ENCODE data around the gene TRMT6. TPM values are rescaled to one million over a fixed set of nuclear protein-coding genes. Genes with fewer than 3 reads are reported as not detected.

Gene TRMT6
- total and polyA plus RNA-seq, 4 donors: 3.1 to 6.2 (median 4.0) TPM

DNA sequence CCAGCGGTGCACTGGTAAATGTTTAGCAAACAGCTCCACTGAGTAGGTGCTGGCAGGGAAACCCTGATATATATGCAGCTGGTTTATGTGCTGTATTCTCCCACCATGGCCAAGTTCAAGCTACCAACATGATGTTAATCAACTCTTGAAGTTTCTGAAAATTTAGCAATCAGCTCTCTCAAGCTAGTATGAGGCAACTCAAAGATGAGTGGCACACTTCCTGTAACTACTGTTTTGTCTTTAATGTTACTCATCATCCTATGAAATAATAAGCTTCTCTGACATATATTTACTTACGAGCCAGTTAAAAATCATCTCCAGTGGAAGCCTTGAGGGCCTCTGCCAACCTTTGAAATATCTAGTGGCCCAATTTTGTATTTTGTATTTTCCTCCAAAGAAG is 54.7 kb downstream of the TRMT6 start:
- no peak for DNase-seq (ENCODE audit: low spot score)
- TF ChIP-seq NR2F2 (IDR thresholded peaks at IDR 0.05): no peak
- TF ChIP-seq GABPA (IDR thresholded peaks at IDR 0.05 in 1 of 2, conservative IDR thresholded peaks at IDR 0.05 in 1 of 2): no peak
- TF ChIP-seq, protein P1, sequence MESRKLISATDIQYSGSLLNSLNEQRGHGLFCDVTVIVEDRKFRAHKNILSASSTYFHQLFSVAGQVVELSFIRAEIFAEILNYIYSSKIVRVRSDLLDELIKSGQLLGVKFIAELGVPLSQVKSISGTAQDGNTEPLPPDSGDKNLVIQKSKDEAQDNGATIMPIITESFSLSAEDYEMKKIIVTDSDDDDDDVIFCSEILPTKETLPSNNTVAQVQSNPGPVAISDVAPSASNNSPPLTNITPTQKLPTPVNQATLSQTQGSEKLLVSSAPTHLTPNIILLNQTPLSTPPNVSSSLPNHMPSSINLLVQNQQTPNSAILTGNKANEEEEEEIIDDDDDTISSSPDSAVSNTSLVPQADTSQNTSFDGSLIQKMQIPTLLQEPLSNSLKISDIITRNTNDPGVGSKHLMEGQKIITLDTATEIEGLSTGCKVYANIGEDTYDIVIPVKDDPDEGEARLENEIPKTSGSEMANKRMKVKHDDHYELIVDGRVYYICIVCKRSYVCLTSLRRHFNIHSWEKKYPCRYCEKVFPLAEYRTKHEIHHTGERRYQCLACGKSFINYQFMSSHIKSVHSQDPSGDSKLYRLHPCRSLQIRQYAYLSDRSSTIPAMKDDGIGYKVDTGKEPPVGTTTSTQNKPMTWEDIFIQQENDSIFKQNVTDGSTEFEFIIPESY (IDR thresholded peaks at IDR 0.05): no peak
- no peak for TF ChIP-seq TAF1 (conservative IDR thresholded peaks at IDR 0.05)
- TF ChIP-seq, protein P2, sequence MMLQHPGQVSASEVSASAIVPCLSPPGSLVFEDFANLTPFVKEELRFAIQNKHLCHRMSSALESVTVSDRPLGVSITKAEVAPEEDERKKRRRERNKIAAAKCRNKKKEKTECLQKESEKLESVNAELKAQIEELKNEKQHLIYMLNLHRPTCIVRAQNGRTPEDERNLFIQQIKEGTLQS (IDR thresholded peaks at IDR 0.05): no peak
- TF ChIP-seq, protein P3, sequence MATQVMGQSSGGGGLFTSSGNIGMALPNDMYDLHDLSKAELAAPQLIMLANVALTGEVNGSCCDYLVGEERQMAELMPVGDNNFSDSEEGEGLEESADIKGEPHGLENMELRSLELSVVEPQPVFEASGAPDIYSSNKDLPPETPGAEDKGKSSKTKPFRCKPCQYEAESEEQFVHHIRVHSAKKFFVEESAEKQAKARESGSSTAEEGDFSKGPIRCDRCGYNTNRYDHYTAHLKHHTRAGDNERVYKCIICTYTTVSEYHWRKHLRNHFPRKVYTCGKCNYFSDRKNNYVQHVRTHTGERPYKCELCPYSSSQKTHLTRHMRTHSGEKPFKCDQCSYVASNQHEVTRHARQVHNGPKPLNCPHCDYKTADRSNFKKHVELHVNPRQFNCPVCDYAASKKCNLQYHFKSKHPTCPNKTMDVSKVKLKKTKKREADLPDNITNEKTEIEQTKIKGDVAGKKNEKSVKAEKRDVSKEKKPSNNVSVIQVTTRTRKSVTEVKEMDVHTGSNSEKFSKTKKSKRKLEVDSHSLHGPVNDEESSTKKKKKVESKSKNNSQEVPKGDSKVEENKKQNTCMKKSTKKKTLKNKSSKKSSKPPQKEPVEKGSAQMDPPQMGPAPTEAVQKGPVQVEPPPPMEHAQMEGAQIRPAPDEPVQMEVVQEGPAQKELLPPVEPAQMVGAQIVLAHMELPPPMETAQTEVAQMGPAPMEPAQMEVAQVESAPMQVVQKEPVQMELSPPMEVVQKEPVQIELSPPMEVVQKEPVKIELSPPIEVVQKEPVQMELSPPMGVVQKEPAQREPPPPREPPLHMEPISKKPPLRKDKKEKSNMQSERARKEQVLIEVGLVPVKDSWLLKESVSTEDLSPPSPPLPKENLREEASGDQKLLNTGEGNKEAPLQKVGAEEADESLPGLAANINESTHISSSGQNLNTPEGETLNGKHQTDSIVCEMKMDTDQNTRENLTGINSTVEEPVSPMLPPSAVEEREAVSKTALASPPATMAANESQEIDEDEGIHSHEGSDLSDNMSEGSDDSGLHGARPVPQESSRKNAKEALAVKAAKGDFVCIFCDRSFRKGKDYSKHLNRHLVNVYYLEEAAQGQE (IDR thresholded peaks at IDR 0.05): no peak
- no peak for TF ChIP-seq HNF4G (IDR thresholded peaks at IDR 0.05)
- TF ChIP-seq EGR1 (IDR thresholded peaks at IDR 0.05; ENCODE audit: low read depth in 2 of 2): no peak
- TF ChIP-seq RXRA (IDR thresholded peaks at IDR 0.05): no peak
- Histone ChIP-seq H3K36me3 (ENCODE audit: control insufficient read depth in 4 of 4, insufficient read depth in 3 of 4, low read depth in 1 of 4, low read length in 3 of 4) (no peaks in the 10 kb centered on the region), H3K4me1 (ENCODE audit: control insufficient read depth in 4 of 4, insufficient read depth in 4 of 4, low read length in 3 of 4) (no peaks in the 10 kb centered on the region), H3K9ac (ENCODE audit: low read depth in 1 of 2, low read length in 2 of 2) (no peak overlapping the region), H3K27me3 (ENCODE audit: control insufficient read depth in 4 of 4, insufficient read depth in 4 of 4, low read length in 3 of 4) (peaks cover 0 to 4% (median 0%) of the 10 kb centered on the region in 4 donors), H3K27ac (ENCODE audit: low read depth in 1 of 2, low read length in 2 of 2) (no peak overlapping the region), H3K9me3 (ENCODE audit: control insufficient read depth in 4 of 4, low read length in 3 of 4) (no peaks in the 10 kb centered on the region), H3K4me3 (ENCODE audit: low read depth in 1 of 3, low read length in 3 of 3) (no peak overlapping the region)
- WGBS: 77% methylated on average over 2 of the region's 2 CpGs

DNA sequence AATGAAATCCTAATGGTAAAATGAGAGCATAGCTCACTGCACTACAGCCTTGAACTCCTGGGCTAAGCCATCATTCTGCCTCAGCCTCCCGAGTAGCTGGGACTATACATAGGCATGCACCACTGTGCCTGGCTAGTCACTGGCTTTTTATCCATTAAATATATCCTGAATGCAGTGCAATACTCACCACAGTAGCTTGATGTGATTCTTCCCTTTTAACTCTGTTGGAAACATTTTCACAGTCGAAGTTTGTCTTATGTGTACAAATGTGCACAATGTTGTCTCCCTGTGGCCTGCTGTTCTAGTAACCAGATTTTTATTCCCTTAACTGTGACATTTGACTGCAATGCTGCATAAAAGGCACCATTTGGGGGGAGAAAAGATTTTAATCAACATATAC is 56.7 kb downstream of the TRMT6 start:
- no peak for DNase-seq (ENCODE audit: low spot score)
- WGBS: 82% methylated on average over 2 of the region's 2 CpGs
- H3K4me3 ChIP-seq (ENCODE audit: low read depth in 1 of 3, low read length in 3 of 3): no peak overlapping the region
- H3K36me3 ChIP-seq (ENCODE audit: control insufficient read depth in 4 of 4, insufficient read depth in 3 of 4, low read depth in 1 of 4, low read length in 3 of 4): no peaks in the 10 kb centered on the region
- TF ChIP-seq RXRA (IDR thresholded peaks at IDR 0.05): no peak
- TF ChIP-seq, protein P3 (IDR thresholded peaks at IDR 0.05): no peak
- TF ChIP-seq, protein P4, sequence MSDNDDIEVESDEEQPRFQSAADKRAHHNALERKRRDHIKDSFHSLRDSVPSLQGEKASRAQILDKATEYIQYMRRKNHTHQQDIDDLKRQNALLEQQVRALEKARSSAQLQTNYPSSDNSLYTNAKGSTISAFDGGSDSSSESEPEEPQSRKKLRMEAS (IDR thresholded peaks at IDR 0.05): no peak
- TF ChIP-seq FOXA2 (IDR thresholded peaks at IDR 0.05): no peak
- TF ChIP-seq HNF4A (conservative IDR thresholded peaks at IDR 0.05): no peak
- TF ChIP-seq, protein P2 (IDR thresholded peaks at IDR 0.05): no peak
- TF ChIP-seq GABPA (IDR thresholded peaks at IDR 0.05 in 1 of 2, conservative IDR thresholded peaks at IDR 0.05 in 1 of 2): no peak
- TF ChIP-seq, protein P5, sequence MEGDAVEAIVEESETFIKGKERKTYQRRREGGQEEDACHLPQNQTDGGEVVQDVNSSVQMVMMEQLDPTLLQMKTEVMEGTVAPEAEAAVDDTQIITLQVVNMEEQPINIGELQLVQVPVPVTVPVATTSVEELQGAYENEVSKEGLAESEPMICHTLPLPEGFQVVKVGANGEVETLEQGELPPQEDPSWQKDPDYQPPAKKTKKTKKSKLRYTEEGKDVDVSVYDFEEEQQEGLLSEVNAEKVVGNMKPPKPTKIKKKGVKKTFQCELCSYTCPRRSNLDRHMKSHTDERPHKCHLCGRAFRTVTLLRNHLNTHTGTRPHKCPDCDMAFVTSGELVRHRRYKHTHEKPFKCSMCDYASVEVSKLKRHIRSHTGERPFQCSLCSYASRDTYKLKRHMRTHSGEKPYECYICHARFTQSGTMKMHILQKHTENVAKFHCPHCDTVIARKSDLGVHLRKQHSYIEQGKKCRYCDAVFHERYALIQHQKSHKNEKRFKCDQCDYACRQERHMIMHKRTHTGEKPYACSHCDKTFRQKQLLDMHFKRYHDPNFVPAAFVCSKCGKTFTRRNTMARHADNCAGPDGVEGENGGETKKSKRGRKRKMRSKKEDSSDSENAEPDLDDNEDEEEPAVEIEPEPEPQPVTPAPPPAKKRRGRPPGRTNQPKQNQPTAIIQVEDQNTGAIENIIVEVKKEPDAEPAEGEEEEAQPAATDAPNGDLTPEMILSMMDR (IDR thresholded peaks at IDR 0.05; ENCODE audit: low read depth, low read length, missing input control): no peak
- TF ChIP-seq SP1 (IDR thresholded peaks at IDR 0.05): no peak
- TF ChIP-seq YY1 (IDR thresholded peaks at IDR 0.05): no peak
- no peak for TF ChIP-seq TAF1 (conservative IDR thresholded peaks at IDR 0.05)
- no peak for TF ChIP-seq FOXA1 (IDR thresholded peaks at IDR 0.05)
- no peak for TF ChIP-seq HNF4G (IDR thresholded peaks at IDR 0.05)
- TF ChIP-seq EGR1 (IDR thresholded peaks at IDR 0.05; ENCODE audit: low read depth in 2 of 2): no peak
- no peak overlapping the region for H3K9ac ChIP-seq (ENCODE audit: low read depth in 1 of 2, low read length in 2 of 2)
- H3K4me1 ChIP-seq (ENCODE audit: control insufficient read depth in 4 of 4, insufficient read depth in 4 of 4, low read length in 3 of 4): no peaks in the 10 kb centered on the region
- no peaks in the 10 kb centered on the region for H3K9me3 ChIP-seq (ENCODE audit: control insufficient read depth in 4 of 4, low read length in 3 of 4)
- H3K27me3 ChIP-seq (ENCODE audit: control insufficient read depth in 4 of 4, insufficient read depth in 4 of 4, low read length in 3 of 4): peaks cover 0 to 4% (median 0%) of the 10 kb centered on the region in 4 donors
- no peak overlapping the region for H3K27ac ChIP-seq (ENCODE audit: low read depth in 1 of 2, low read length in 2 of 2)
